Endothelial cell of umbilical vein (primary cell): ENCODE results near the gene PHKA2. TPM values are rescaled to one million over a fixed set of nuclear protein-coding genes. Genes with fewer than 3 reads are reported as not detected.

Experiments
- BruUV-seq: library from RNA; stranded (reverse); fragments of 400-500 nt; replicated peaks from 2 replicates; lab custom pipeline; 2021; lab: Mats Ljungman, UMichigan
- CTCF ChIA-PET: fragments of 300-600, 350-600 bp; sonication (Branson Sonifier 250); formaldehyde crosslinking; loops from one replicate; lab custom pipeline; 2021; ENCODE audit warnings: antibody characterized with exemption, inconsistent platforms; lab: Charles Lee
- POLR2A ChIA-PET: fragments of 300-600, 350-600 bp; sonication (Branson Sonifier 250); formaldehyde crosslinking; loops from one replicate; lab custom pipeline; 2021; ENCODE audit warnings: antibody characterized with exemption, inconsistent platforms; lab: Charles Lee
- DNase-seq: peaks from one replicate; pipeline ENCODE4 v3.0.0-alpha.2; 2011; ENCODE audit warnings: low read depth, low spot score
- FAIRE-seq: peaks from 2 replicates; lab custom pipeline; 2011; peaks lifted over from hg19 to GRCh38; lab: Jason Lieb, UNC
- H2AFZ ChIP-seq: 2 replicates; pipeline ENCODE4 v1.6.0; 2012; ENCODE audit warnings: low read depth, low read length, control low read depth, inconsistent platforms
- H3K27ac ChIP-seq: 2 replicates; pipeline ENCODE4 v1.5.1; 2011; ENCODE audit warnings: low read depth, mild to moderate bottlenecking, control low read depth, low read length, moderate library complexity; ENCODE audit not compliant: insufficient read depth
- H3K27me3 ChIP-seq, 2 experiments: 2 replicates each; pipeline versions ENCODE4 v1.6.0 to v1.6.1; 2011; ENCODE audit warnings: low read length in 2 of 2, mixed read lengths in 1 of 2; ENCODE audit not compliant: control insufficient read depth in 2 of 2, insufficient read depth in 2 of 2
- H3K36me3 ChIP-seq, 2 experiments: 2 replicates in 1 of 2; 3 replicates in 1 of 2; pipeline ENCODE4 v1.5.1; 2011; ENCODE audit warnings: low read length in 2 of 2, mild to moderate bottlenecking in 1 of 2, moderate library complexity in 1 of 2; ENCODE audit not compliant: control insufficient read depth in 2 of 2, insufficient read depth in 2 of 2; ENCODE audit errors: extremely low read depth in 1 of 2
- H3K4me1 ChIP-seq: 3 replicates; pipeline ENCODE4 v1.5.1; 2011; ENCODE audit warnings: mild to moderate bottlenecking, low read length; ENCODE audit not compliant: control insufficient read depth, insufficient read depth; ENCODE audit errors: extremely low read depth
- H3K4me2 ChIP-seq: 2 replicates; pipeline ENCODE4 v1.6.1; 2011; ENCODE audit warnings: low read length, control low read depth, mixed read lengths; ENCODE audit not compliant: insufficient read depth
- H3K4me3 ChIP-seq, 3 experiments: fragments of 200-600 bp in 1 of 3; sonication (generic), shearing (Covaris generic) in 1 of 3; replicated peaks in 1 of 3; 2 replicates each; pipeline ENCODE4 v1.5.1; 2011 to 2016; ENCODE audit warnings: control low read depth in 3 of 3, low read length in 3 of 3, mild to moderate bottlenecking in 2 of 3, inconsistent platforms in 1 of 3, low read depth in 1 of 3, moderate library complexity in 1 of 3; ENCODE audit not compliant: insufficient read depth in 1 of 3
- H3K79me2 ChIP-seq: 2 replicates; pipeline ENCODE4 v1.6.0; 2012; ENCODE audit warnings: low read length, inconsistent platforms; ENCODE audit not compliant: control insufficient read depth, insufficient read depth
- H3K9ac ChIP-seq: replicated peaks from 2 replicates; pipeline ENCODE3; 2011; ENCODE audit warnings: low read length, control low read depth; ENCODE audit not compliant: insufficient read depth; ENCODE audit errors: extremely low read depth
- H3K9me1 ChIP-seq: replicated peaks from 3 replicates; pipeline ENCODE4 v1.6.0; 2011; ENCODE audit warnings: mild to moderate bottlenecking, low read length; ENCODE audit not compliant: control insufficient read depth, insufficient read depth; ENCODE audit errors: extremely low read depth
- H3K9me3 ChIP-seq: replicated peaks from 2 replicates; pipeline ENCODE4 v1.5.1; 2012; ENCODE audit warnings: low read length, inconsistent platforms; ENCODE audit not compliant: control insufficient read depth, insufficient read depth
- H4K20me1 ChIP-seq: replicated peaks from 2 replicates; pipeline ENCODE3; 2011; ENCODE audit warnings: mild to moderate bottlenecking, low read length; ENCODE audit not compliant: control insufficient read depth, insufficient read depth; ENCODE audit errors: extremely low read depth
- CTCF ChIP-seq, 2 donors: IDR thresholded peaks; 1 replicate in 1 of 2; 2 replicates in 1 of 2; pipeline ENCODE4 v1.5.1; 2011; ENCODE audit warnings: low read length in 2 of 2, mild to moderate bottlenecking in 2 of 2, moderate library complexity in 2 of 2, control low read depth in 1 of 2, inconsistent platforms in 1 of 2, low read depth in 1 of 2; ENCODE audit not compliant: insufficient read depth in 1 of 2; ENCODE audit errors: extremely low read depth in 1 of 2
- EZH2 ChIP-seq: IDR thresholded peaks from 2 replicates; pipeline ENCODE4 v1.6.1; 2012; ENCODE audit warnings: borderline replicate concordance, low read depth, mild to moderate bottlenecking, moderate library complexity, low read length, inconsistent platforms; ENCODE audit not compliant: severe bottlenecking
- FOS ChIP-seq: IDR thresholded peaks from 2 replicates; pipeline ENCODE4 v1.6.1; 2011; ENCODE audit warnings: mild to moderate bottlenecking, low read length, moderate library complexity, borderline replicate concordance; ENCODE audit not compliant: insufficient read depth
- GATA2 ChIP-seq: IDR thresholded peaks from 2 replicates; pipeline ENCODE4 v1.7.0; 2011; ENCODE audit warnings: low read depth, mild to moderate bottlenecking, moderate library complexity, mixed read lengths, low read length; ENCODE audit not compliant: insufficient read length, insufficient read depth
- JUN ChIP-seq: IDR thresholded peaks from 2 replicates; pipeline ENCODE4 v1.6.1; 2011; ENCODE audit warnings: borderline replicate concordance, low read depth; ENCODE audit not compliant: insufficient read length, insufficient read depth
- MAX ChIP-seq: IDR thresholded peaks from 2 replicates; pipeline ENCODE4 v1.6.1; 2011; ENCODE audit not compliant: insufficient read depth, insufficient read length
- MYC ChIP-seq: IDR thresholded peaks from one replicate; pipeline ENCODE4 v1.6.1; 2011; ENCODE audit warnings: mild to moderate bottlenecking, low read depth, low read length
- POLR2A ChIP-seq: IDR thresholded peaks from 2 replicates; pipeline ENCODE4 v1.6.1; 2012; ENCODE audit warnings: low read depth, mild to moderate bottlenecking, control low read depth, low read length
- POLR2AphosphoS5 ChIP-seq: IDR thresholded peaks from 2 replicates; pipeline ENCODE4 v1.6.1; 2012; ENCODE audit warnings: low read depth, mild to moderate bottlenecking, control low read depth, low read length, moderate library complexity; ENCODE audit not compliant: insufficient read depth
- dilution Hi-C: fragments of 300-500 bp; cut with MboI; formaldehyde crosslinking; loops from one replicate; pipeline ENCODE4 v1.15.0; 2019; ENCODE audit warnings: low sequenced_read_pairs; ENCODE audit not compliant: extremely low pct_ligation_motif_present
- intact Hi-C: fragments of 100-400 bp; cut with micrococcal nuclease; formaldehyde crosslinking; loops from one replicate; pipeline ENCODE4 v1.10.0; 2022
- polyA plus RNA-seq, 4 experiments: library from polyadenylated mRNA; depleted of rRNA in 3 of 4; stranded (reverse) in 3 of 4; unstranded in 1 of 4; fragments of >200 nt; gene quantifications; 2 replicates each; pipeline versions ENCODE4 v1.2.1 to v1.2.3, GENCODE V29; 2011 to 2012; ENCODE audit warnings: missing spikeins in 1 of 4
- total RNA-seq: library from RNA; stranded (reverse); gene quantifications from 2 replicates; pipeline ENCODE4 v1.2.3, GENCODE V29; 2021

Gene PHKA2
- total and polyA plus RNA-seq, 2 donors (not counting 3 experiments of a cell fraction or from before 2014, with no cell fraction given) = 16.7 to 17.1 TPM

- no peaks in the 10 kb centered on the region for H3K9me3 ChIP-seq
- FAIRE-seq = no peak
- TF ChIP-seq POLR2AphosphoS5 (no peak), MAX (no peak), CTCF (IDR thresholded peaks at IDR 0.05; ENCODE audit: extremely low read depth in 1 of 2, insufficient read depth in 1 of 2, low read depth in 1 of 2, low read length in 2 of 2) (no peak), MYC (no peak), POLR2A (no peak), JUN (no peak), EZH2 (no peak), GATA2 (no peak), FOS (no peak)
- no peaks in the 10 kb centered on the region for H3K27me3 ChIP-seq
- BruUV-seq = no TSS peak
- H2AFZ ChIP-seq = no peak overlapping the region
- no peaks in the 10 kb centered on the region for H3K79me2 ChIP-seq
- CTCF ChIA-PET = no interaction called here
- H3K4me2 ChIP-seq = no peak overlapping the region
- no peaks in the 10 kb centered on the region for H4K20me1 ChIP-seq
- H3K36me3 ChIP-seq = no peaks in the 10 kb centered on the region
- POLR2A ChIA-PET = no interaction called here
- no peaks in the 10 kb centered on the region for H3K4me1 ChIP-seq
- no peak for DNase-seq
- H3K9ac ChIP-seq = no peak overlapping the region
- dilution Hi-C loops (no loop called here), intact Hi-C loops (no loop called here)
- no peaks in the 10 kb centered on the region for H3K9me1 ChIP-seq
- no peak overlapping the region for H3K27ac ChIP-seq
- H3K4me3 ChIP-seq = no peak overlapping the region
These were observed 37.8 kb downstream of the PHKA2 start for GRCh38 chrX:18946157-18946556.
